Fibroblast of mammary gland (primary cell): ENCODE data around the gene MITF.

Experiments used
- DNase-seq: peaks from one replicate; pipeline ENCODE4 v3.0.0-alpha.2; 2010; ENCODE audit warnings: low read depth
- H3K4me3 ChIP-seq: 2 replicates; pipeline ENCODE4 v1.5.1; 2011; ENCODE audit warnings: low read depth, mild to moderate bottlenecking, low read length, moderate library complexity; ENCODE audit not compliant: control insufficient read depth
- CTCF ChIP-seq: conservative IDR thresholded peaks from 2 replicates; pipeline ENCODE4 v1.5.1; 2011; ENCODE audit warnings: low read depth, low read length, inconsistent platforms; ENCODE audit not compliant: control insufficient read depth, insufficient read depth

MITF gene

GRCh38 chr3:69715204-69715603 lies 24.1 kb upstream of the MITF start:
- no peak for DNase-seq
- H3K4me3 ChIP-seq, result no peak overlapping the region
- no peak for TF ChIP-seq CTCF

- H3K4me3 ChIP-seq, result no peak overlapping the region
- no peak for DNase-seq
- TF ChIP-seq CTCF, result no peak
Observed at GRCh38 chr3:69716119-69716518, 23.1 kb upstream of the MITF start.

GRCh38 chr3:69718866-69719586 lies 20.2 kb upstream of the MITF start:
- no peak for DNase-seq
- no peak for TF ChIP-seq CTCF
- H3K4me3 ChIP-seq, result no peak overlapping the region

GRCh38 chr3:69719587-69720122 lies 19.6 kb upstream of the MITF start:
- TF ChIP-seq CTCF, result no peak
- DNase-seq, result no peak
- no peak overlapping the region for H3K4me3 ChIP-seq

- no peak for TF ChIP-seq CTCF
- DNase-seq, result no peak
- no peak overlapping the region for H3K4me3 ChIP-seq
Observed at GRCh38 chr3:69720824-69721223, 18.4 kb upstream of the MITF start.

GRCh38 chr3:69723389-69723788 lies 15.9 kb upstream of the MITF start:
- DNase-seq, result no peak
- no peak for TF ChIP-seq CTCF
- no peak overlapping the region for H3K4me3 ChIP-seq

- no peak for DNase-seq
- H3K4me3 ChIP-seq, result no peak overlapping the region
- no peak for TF ChIP-seq CTCF
Observed at GRCh38 chr3:69724722-69725435, 14.4 kb upstream of the MITF start.
